Esophagus squamous epithelium (tissue), 5 donors: Measurements from ENCODE around the gene KLHL9. TPM values are rescaled to one million over a fixed set of nuclear protein-coding genes. Genes with fewer than 3 reads are reported as not detected.

ENCODE experiments used
- DNase-seq: peaks from one replicate; lab custom pipeline; 2025; lab: John Stamatoyannopoulos, UW
- H3K27ac ChIP-seq, 4 donors: fragments of 200-600 bp; sonication (generic); one replicate each; pipeline ENCODE4 v1.5.1; 2016 to 2019; ENCODE audit warnings: mild to moderate bottlenecking in 1 of 4
- H3K27me3 ChIP-seq, 4 donors: fragments of 200-600 bp; sonication (generic); 1 replicate in 3 of 4; 2 replicates in 1 of 4; pipeline versions ENCODE4 v1.5.1 to v1.6.0; 2017 to 2021; ENCODE audit warnings: antibody characterized with exemption in 1 of 4
- H3K36me3 ChIP-seq, 3 donors: fragments of 200-600 bp; sonication (generic); one replicate each; pipeline ENCODE4 v1.5.1; 2016 to 2019
- H3K4me1 ChIP-seq, 3 donors: fragments of 200-600 bp; sonication (generic); one replicate each; pipeline ENCODE4 v1.5.1; 2017 to 2019
- H3K4me3 ChIP-seq, 4 donors: fragments of 200-600 bp; sonication (generic); 1 replicate in 3 of 4; 2 replicates in 1 of 4; pipeline ENCODE4 v1.5.1; 2016 to 2019; ENCODE audit warnings: mild to moderate bottlenecking in 2 of 4, moderate library complexity in 1 of 4
- H3K9me3 ChIP-seq, 3 donors: fragments of 200-600 bp; sonication (generic); one replicate each; pipeline ENCODE4 v1.5.1; 2016 to 2019
- POLR2A ChIP-seq, 4 donors: fragments of 450-650 bp; IDR thresholded peaks; one replicate each; pipeline ENCODE4 v1.6.1; 2017; ENCODE audit warnings: antibody characterized with exemption in 4 of 4, mild to moderate bottlenecking in 4 of 4, moderate library complexity in 3 of 4
- WGBS, 2 donors: methylation state at CpG; one replicate each; pipeline ENCODE4 v1.1.5; 2018; 5-methylcytosine and 5-hydroxymethylcytosine counted together
- intact Hi-C: fragments of 100-400 bp; cut with DNase I; formaldehyde crosslinking; loops from one replicate; pipeline ENCODE4 v1.15.0; 2022
- total RNA-seq, 4 donors: library from RNA; depleted of rRNA; stranded (reverse); fragments of >200 nt; gene quantifications; one replicate each; pipeline ENCODE4 v1.1.0, GENCODE V29; 2016
- TF ChIP-seq, protein P1 (sequence below), 6 experiments: fragments of 450-650 bp in 4 of 6; fragments of 200-600 bp in 2 of 6; sonication (generic) in 2 of 6; IDR thresholded peaks; one replicate each; pipeline ENCODE4 v1.5.1; 2016 to 2019; ENCODE audit warnings: antibody characterized with exemption in 6 of 6, mild to moderate bottlenecking in 4 of 6, moderate library complexity in 4 of 6
- donor health status: DM: yes; HTN: yes; CAD: no.

KLHL9 gene
- total RNA-seq, 4 donors from 2014 or later = 6.6 to 21.2 (median 13.5) TPM

DNA sequence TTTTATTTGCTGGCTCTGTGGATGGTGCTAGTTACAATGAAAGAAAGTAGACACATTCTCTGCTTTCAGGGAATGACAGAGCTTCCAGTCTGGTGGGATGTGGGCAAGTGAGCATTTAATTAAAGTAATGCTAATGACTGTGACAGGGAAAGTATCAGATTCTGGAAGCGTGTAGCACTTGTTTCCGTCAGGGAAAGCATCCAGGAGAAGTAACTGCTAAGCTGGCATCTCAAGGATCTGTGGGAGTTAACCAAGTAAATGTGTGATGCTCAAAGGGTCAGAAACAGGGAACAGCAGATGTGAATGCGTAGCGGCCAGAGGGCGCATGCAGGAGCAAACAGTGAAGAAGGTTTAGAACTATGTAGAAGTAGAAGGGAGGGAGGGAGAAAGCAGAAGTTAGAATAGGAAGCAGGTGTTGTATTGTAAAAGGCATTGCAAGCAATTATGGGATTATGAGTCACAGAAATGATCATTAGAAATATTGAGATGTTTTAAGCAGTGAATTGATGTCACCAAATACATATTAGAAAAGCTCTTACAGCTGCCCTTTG lies 12.2 kb downstream of the KLHL9 start:
- Histone ChIP-seq H3K9me3 (no peaks in the 10 kb centered on the region), H3K4me1 (peaks cover 0 to 25% (median 0%) of the 10 kb centered on the region in 3 donors), H3K4me3 (no peak overlapping the region), H3K27ac (no peak overlapping the region), H3K36me3 (peaks cover 0 to 46% (median 0%) of the 10 kb centered on the region in 3 donors), H3K27me3 (no peaks in the 10 kb centered on the region)
- intact Hi-C loops = loop anchor here (10.0 kb wide), 1 partner anchor 472 kb away; no protein-coding TSS in a partner anchor
- TF ChIP-seq, protein P1, sequence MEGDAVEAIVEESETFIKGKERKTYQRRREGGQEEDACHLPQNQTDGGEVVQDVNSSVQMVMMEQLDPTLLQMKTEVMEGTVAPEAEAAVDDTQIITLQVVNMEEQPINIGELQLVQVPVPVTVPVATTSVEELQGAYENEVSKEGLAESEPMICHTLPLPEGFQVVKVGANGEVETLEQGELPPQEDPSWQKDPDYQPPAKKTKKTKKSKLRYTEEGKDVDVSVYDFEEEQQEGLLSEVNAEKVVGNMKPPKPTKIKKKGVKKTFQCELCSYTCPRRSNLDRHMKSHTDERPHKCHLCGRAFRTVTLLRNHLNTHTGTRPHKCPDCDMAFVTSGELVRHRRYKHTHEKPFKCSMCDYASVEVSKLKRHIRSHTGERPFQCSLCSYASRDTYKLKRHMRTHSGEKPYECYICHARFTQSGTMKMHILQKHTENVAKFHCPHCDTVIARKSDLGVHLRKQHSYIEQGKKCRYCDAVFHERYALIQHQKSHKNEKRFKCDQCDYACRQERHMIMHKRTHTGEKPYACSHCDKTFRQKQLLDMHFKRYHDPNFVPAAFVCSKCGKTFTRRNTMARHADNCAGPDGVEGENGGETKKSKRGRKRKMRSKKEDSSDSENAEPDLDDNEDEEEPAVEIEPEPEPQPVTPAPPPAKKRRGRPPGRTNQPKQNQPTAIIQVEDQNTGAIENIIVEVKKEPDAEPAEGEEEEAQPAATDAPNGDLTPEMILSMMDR (IDR thresholded peaks at IDR 0.05) = no peak
- TF ChIP-seq POLR2A (IDR thresholded peaks at IDR 0.05) = no peak
- 86 to 88% methylated on average over 5 of the region's 5 CpGs for WGBS, 2 donors
- no peak for DNase-seq

DNA sequence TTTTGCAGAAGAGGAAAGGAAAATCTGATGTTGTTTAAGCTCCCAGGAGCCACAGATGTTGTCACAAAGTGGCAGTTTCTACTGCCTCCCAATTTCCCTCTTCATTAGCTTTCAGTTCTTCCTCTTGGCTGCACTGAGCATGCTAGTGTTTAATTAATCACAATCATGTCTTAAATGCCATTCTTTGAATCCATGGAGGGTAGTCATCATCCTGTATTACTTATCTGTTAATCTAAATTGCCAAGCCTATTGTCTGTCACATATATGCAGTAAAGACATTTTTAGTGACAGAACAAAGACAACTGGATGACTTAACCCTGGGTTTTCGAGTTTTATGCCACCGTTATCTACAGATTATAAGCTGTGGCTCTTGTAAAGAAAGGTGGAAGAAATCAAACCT lies 14.7 kb downstream of the KLHL9 start:
- peaks cover 0 to 43% (median 0%) of the 10 kb centered on the region in 3 donors for H3K36me3 ChIP-seq
- intact Hi-C loops = loop anchor here (10.0 kb wide), 1 partner anchor 474 kb away; no protein-coding TSS in a partner anchor
- no peak for TF ChIP-seq POLR2A (IDR thresholded peaks at IDR 0.05)
- TF ChIP-seq, protein P1 (IDR thresholded peaks at IDR 0.05) = no peak
- H3K9me3 ChIP-seq = no peaks in the 10 kb centered on the region
- no peak overlapping the region for H3K4me3 ChIP-seq
- no peak for DNase-seq
- WGBS, 2 donors = 47 to 62% methylated on average over 2 of the region's 2 CpGs
- H3K27me3 ChIP-seq = no peaks in the 10 kb centered on the region
- peaks cover 0 to 37% (median 0%) of the 10 kb centered on the region in 3 donors for H3K4me1 ChIP-seq
- H3K27ac ChIP-seq = no peak overlapping the region

DNA sequence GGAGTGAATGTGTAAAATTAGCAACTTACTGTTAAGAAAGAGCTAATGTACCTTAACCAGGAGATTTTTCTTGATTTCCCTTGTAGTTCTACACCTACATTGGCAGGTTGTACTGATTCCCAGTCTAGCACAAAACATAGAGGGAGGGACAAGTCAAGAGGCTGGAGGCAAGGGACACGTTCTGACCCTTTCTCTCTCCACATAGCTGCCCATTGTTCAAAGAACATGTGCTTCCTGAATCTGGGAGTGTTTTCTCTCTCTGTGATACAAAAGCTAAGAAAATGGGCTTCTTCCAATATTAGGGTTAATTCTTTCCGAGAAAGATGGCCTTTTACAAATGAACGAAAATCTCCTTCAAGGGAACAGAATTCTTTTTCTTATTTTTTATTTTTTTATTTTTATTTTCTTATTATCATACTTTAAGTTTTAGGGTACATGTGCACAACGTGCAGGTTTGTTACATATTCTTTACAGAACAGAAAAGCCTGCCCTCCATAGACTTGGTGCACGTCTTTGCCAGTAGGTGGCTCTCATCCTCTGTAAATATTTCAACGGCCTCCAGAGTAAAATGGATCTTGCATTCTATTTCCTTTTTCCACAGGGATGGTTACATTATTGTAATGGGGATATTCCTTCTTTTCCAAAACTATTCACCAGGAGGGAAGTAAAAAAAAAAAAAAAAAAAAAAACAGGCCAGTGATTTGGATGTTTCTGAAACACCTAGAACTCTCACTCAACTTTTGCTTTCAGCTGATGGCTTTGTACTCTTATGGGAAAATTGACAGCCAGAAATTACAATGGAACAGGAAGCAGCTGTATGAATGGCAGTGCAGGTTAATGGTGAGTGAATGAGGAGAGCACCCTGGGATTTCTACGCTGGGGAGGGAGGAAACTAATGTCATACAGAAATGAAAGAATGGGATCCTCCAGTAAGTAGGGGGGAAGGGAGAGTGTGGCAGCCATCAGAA lies 17.0 kb downstream of the KLHL9 start:
- no peak for DNase-seq
- Histone ChIP-seq H3K27me3 (no peaks in the 10 kb centered on the region), H3K36me3 (peaks cover 0 to 22% (median 0%) of the 10 kb centered on the region in 3 donors), H3K4me3 (no peak overlapping the region), H3K4me1 (peaks cover 0 to 37% (median 0%) of the 10 kb centered on the region in 3 donors), H3K27ac (no peak overlapping the region), H3K9me3 (no peaks in the 10 kb centered on the region)
- TF ChIP-seq POLR2A (IDR thresholded peaks at IDR 0.05) = no peak
- TF ChIP-seq, protein P1 (IDR thresholded peaks at IDR 0.05) = peak; percentile 39 to 66 (median 58)
- 10% methylated on average over 7 of the region's 7 CpGs for WGBS, 2 donors
- intact Hi-C loops = no loop called here

DNA sequence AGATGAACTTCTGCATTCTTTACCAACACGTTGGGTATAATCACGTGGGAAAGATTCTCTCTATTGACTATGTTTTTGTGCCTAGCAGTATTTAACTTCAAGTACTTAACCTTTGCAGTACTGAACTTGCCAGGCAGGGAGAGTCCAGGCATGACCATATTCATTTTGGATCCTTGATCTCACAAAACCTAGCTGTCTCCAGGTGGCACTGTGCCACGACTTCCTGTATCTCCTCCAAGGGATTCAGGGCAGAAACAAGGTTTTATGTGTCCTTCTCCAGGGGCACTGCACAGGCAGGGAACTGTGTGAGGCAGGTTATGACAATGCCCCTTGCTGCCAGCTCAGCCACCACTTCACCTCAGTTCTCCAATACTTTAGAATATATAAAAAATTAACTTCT lies 18.3 kb downstream of the KLHL9 start:
- H3K9me3 ChIP-seq = no peaks in the 10 kb centered on the region
- H3K27me3 ChIP-seq = no peaks in the 10 kb centered on the region
- intact Hi-C loops = no loop called here
- TF ChIP-seq, protein P1 (IDR thresholded peaks at IDR 0.05) = peak in 1 of 6 experiments; percentile 7
- TF ChIP-seq POLR2A (IDR thresholded peaks at IDR 0.05) = no peak
- peaks cover 0 to 37% (median 0%) of the 10 kb centered on the region in 3 donors for H3K4me1 ChIP-seq
- H3K27ac ChIP-seq = peak overlapping the region in 1 of 4 donors; percentile 13
- H3K4me3 ChIP-seq = no peak overlapping the region
- DNase-seq = no peak
- WGBS, 2 donors = 7 to 15% methylated on average over 3 of the region's 3 CpGs
- peaks cover 0 to 8% (median 0%) of the 10 kb centered on the region in 3 donors for H3K36me3 ChIP-seq
